Regular cardiac myocyte (primary cell): ENCODE measurements around the gene ADM2. TPM values are rescaled to one million over a fixed set of nuclear protein-coding genes. Genes with fewer than 3 reads are reported as not detected.

Experiments
- total RNA-seq: library from RNA; depleted of rRNA; stranded (reverse); fragments of >200 nt; gene quantifications from 2 replicates; pipeline ENCODE4 v1.2.3, GENCODE V29; 2014

ADM2 gene, protein sequence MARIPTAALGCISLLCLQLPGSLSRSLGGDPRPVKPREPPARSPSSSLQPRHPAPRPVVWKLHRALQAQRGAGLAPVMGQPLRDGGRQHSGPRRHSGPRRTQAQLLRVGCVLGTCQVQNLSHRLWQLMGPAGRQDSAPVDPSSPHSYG
- total RNA-seq: 0.58 and 1.1 TPM in 2 replicates

DNA sequence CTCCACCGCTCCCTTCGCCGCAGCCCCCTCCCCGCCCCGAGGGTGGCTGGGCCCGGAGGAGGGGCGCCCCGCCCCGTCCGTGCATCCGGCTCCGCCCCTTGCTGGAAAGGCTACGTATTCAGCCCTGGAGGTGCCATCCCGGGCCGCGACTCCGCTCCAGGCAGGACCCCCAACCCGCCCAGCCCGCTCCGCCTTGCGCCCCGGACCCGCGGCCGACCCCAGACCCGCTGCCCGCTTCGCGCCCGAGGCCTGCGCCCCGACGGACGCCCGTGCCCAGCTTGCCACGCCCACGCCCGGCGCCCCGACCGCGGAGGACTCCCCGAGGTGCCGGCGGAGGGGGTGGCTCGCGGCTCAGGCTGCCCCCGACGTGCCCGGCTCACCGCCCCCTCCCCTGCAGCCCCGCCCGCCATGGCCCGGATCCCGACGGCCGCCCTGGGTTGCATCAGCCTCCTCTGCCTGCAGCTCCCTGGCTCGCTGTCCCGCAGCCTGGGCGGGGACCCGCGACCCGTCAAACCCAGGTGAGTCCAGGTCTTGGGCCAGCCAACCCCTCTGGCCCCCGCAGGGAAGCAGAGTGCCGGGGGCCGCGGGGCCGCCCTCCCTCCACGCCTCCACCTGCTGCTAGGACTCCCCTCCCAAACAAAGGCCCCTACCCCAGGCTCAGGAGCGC is at the start of gene ADM2:
ADM2 (plus strand) TSS at position 104 of the 667 bp plus-strand sequence; CDS start at position 409, 305 bp downstream.

GRCh38 chr22:50474710-50475651 is 6.4 kb upstream of the ADM2 start, which contains the start of gene SBF1:
Gene SBF1, minus strand, starts transcription at chr22:50475035. Its CDS starts 195 bp downstream, at chr22:50474840.

GRCh38 chr22:50486561-50487289 is 5.4 kb downstream of the ADM2 start, which contains the start of gene MIOX:
Gene MIOX, plus strand, starts transcription at chr22:50486859. Its CDS starts 39 bp downstream, at chr22:50486898.

GRCh38 chr22:50507421-50507990 is 26.2 kb downstream of the ADM2 start, which contains the start of gene LMF2:
Gene LMF2, minus strand, starts transcription at chr22:50507702. Its CDS starts 27 bp downstream, at chr22:50507675.

GRCh38 chr22:50507991-50508884 is 26.9 kb downstream of the ADM2 start, which contains the start of gene NCAPH2:
Gene NCAPH2, plus strand, starts transcription at chr22:50508224. Its CDS starts 114 bp downstream, at chr22:50508338.

DNA sequence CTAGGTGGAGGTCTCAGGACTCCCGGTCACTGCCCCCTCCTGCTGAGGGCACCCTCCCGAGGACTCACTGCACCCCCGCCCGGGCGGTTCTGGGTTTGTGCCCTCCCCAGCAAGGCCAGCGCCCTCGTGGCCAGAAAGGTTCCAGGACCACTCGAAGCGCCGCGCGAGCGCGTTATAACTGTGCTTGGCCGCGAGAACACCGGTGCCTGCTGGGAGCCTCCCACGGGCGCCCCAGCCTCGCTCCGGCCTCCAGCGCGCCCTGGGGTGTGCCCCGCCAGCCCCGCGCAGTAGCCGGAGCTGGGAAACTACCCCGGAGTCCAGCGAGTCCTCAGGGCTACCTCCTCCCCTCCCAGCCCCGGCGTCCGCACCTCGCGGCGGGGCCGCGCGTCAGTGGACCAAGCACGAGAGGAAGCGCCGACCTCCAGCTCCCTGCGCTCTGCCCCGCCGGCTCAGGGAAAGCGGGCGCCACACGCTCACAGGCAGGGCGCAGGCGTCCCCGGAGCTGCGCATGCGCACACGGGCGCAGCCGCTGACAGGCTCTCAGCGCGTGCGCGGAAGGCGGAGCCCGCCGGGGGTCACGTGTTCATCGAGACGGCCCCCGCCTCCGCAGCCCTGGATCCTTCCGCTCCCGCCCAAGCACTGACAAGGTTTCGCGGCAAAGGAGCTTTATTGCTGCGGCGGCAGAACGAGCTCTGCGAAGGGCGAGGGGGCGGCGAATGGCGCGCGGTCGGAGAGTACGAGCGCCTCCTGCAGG is 43.9 kb downstream of the ADM2 start, which contains the start of gene SCO2:
SCO2 (minus strand) TSS at position 495 of the 754 bp plus-strand sequence. CDS start 1,187 bp downstream, outside the sequence.

DNA sequence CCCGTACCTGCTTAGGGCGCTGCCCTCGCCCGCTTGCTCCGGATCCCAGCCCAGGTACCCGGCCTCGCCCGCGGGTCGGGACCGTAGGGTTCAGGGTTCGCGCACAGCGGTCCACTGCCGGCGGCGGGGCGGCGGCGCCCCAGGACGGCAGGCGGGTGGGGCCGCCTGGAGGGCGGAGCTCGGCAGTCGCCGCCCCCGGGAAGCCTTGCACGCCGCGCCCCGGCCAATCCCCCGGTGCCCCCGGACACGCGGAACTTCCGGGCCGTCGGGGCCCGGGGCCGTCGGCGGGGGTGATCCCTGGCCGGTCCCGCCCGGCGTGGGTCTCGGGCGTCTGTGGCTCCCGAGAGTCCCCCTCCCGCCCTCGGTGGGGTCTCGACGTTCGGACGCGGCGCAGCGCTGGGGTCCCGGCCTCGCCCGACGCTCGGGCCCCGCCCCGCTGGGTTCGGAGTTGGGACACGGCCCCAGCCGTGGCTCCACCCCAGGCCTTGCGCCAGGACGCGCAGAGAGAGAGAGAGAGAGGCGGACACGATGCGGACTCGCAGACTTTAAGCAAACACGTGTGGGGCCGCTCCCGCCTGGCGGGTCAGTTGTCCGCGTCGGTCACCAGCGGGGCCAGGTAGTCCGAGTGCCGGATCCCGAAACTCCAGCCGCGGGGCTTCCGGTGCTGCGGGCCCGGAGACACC is 48.7 kb downstream of the ADM2 start, which contains the start of gene TYMP:
TYMP (minus strand) TSS at position 116 of the 683 bp plus-strand sequence. CDS start 303 bp downstream, outside the sequence.

Other genes with a start within 250 kb of the ADM2 start
- gene TUBGCP6, start 236.5 kb upstream of the ADM2 start, total RNA-seq: 28.2 and 29.3 TPM in 2 replicates
- 14.6 and 20.3 TPM in 2 replicates for gene HDAC10, start 230.3 kb upstream of the ADM2 start, total RNA-seq
- 22.0 and 23.7 TPM in 2 replicates for gene MAPK12, start 219.9 kb upstream of the ADM2 start, total RNA-seq
- 3.9 and 4.6 TPM in 2 replicates for gene MAPK11, start 211.2 kb upstream of the ADM2 start, total RNA-seq
- 85.1 and 109 TPM in 2 replicates for gene PLXNB2, start 173.9 kb upstream of the ADM2 start, total RNA-seq
- 1.3 and 2.0 TPM in 2 replicates for gene DENND6B, start 154.5 kb upstream of the ADM2 start, total RNA-seq
- 45.9 and 57.1 TPM in 2 replicates for gene PPP6R2, start 138.2 kb upstream of the ADM2 start, total RNA-seq
- 60.0 and 64.2 TPM in 2 replicates for gene SBF1, start 6.5 kb upstream of the ADM2 start, total RNA-seq
- gene MIOX, start 5.3 kb downstream of the ADM2 start, total RNA-seq: under 0.01 TPM in 1 of 2 replicates, not detected in the other
- gene LMF2, start 26.2 kb downstream of the ADM2 start, total RNA-seq: 30.7 and 54.3 TPM in 2 replicates
- gene NCAPH2, start 26.7 kb downstream of the ADM2 start, total RNA-seq: 18.3 and 55.2 TPM in 2 replicates
- gene SCO2, start 44.1 kb downstream of the ADM2 start, total RNA-seq: 0.56 and 5.4 TPM in 2 replicates
- gene TYMP, start 48.5 kb downstream of the ADM2 start, total RNA-seq: 7.1 and 13.5 TPM in 2 replicates
- gene KLHDC7B, start 64.4 kb downstream of the ADM2 start, total RNA-seq: under 0.01 TPM in 2 replicates
- not detected in 2 replicates for gene SYCE3, start 81.4 kb downstream of the ADM2 start, total RNA-seq
- 0.96 and 3.9 TPM in 2 replicates for gene CPT1B, start 96.9 kb downstream of the ADM2 start, total RNA-seq
- 14.0 and 24.5 TPM in 2 replicates for gene CHKB, start 101.3 kb downstream of the ADM2 start, total RNA-seq
- gene MAPK8IP2, start 119.2 kb downstream of the ADM2 start, total RNA-seq: under 0.01 TPM in 2 replicates
- 6.9 and 19.4 TPM in 2 replicates for gene ARSA, start 146.6 kb downstream of the ADM2 start, total RNA-seq
- gene SHANK3, start 191.3 kb downstream of the ADM2 start, total RNA-seq: 0.19 and 0.28 TPM in 2 replicates